DMS153 treated with DMSO at 0.1 percent for 48 hours (cell line): ENCODE results near the gene FITM1.
A peak's percentile ranks its signal among the peaks of the same experiment; 100 is the strongest.

Experiments
- DNase-seq: peaks from one replicate; lab custom pipeline; 2025; ENCODE audit not compliant: unreplicated experiment; lab: John Stamatoyannopoulos, UW

Gene FITM1

GRCh38 chr14:24156840-24157239, 26.4 kb downstream of the FITM1 start:
- no peak for DNase-seq

GRCh38 chr14:24157331-24157730, 26.9 kb downstream of the FITM1 start:
- DNase-seq: no peak

- DNase-seq: no peak
Observed at GRCh38 chr14:24159777-24160498, 29.5 kb downstream of the FITM1 start.

- DNase-seq: no peak
Observed at GRCh38 chr14:24160499-24160849, 30.0 kb downstream of the FITM1 start.

- peak; percentile 93 for DNase-seq
Observed at GRCh38 chr14:24160850-24161804, 30.7 kb downstream of the FITM1 start, which contains the start of gene IRF9. Gene IRF9, plus strand, starts transcription at chr14:24161265. Its CDS starts 880 bp downstream, at chr14:24162145.

GRCh38 chr14:24162093-24162492, 31.6 kb downstream of the FITM1 start:
- no peak for DNase-seq

- no peak for DNase-seq
Observed at GRCh38 chr14:24164518-24164991, 34.1 kb downstream of the FITM1 start.

- no peak for DNase-seq
Observed at GRCh38 chr14:24165785-24166184, 35.3 kb downstream of the FITM1 start.

- DNase-seq: no peak
Observed at GRCh38 chr14:24167469-24168114, 37.1 kb downstream of the FITM1 start.

GRCh38 chr14:24171422-24172260, 41.2 kb downstream of the FITM1 start, which contains the start of gene REC8:
Gene REC8, plus strand, starts transcription at chr14:24172080. Its CDS starts 473 bp downstream, at chr14:24172553.
- DNase-seq: peak; percentile 82

- DNase-seq: no peak
Observed at GRCh38 chr14:24172261-24172860, 41.9 kb downstream of the FITM1 start.

- no peak for DNase-seq
Observed at GRCh38 chr14:24172871-24173281, 42.4 kb downstream of the FITM1 start.

GRCh38 chr14:24176599-24176998, 46.1 kb downstream of the FITM1 start:
- no peak for DNase-seq

- no peak for DNase-seq
Observed at GRCh38 chr14:24177041-24177825, 46.8 kb downstream of the FITM1 start.

- DNase-seq: no peak
Observed at GRCh38 chr14:24177891-24178290, 47.4 kb downstream of the FITM1 start.

- no peak for DNase-seq
Observed at GRCh38 chr14:24178399-24179178, 48.1 kb downstream of the FITM1 start.

GRCh38 chr14:24179294-24179960, 49.0 kb downstream of the FITM1 start:
- DNase-seq: no peak
